Astrocyte of the cerebellum (primary cell): ENCODE measurements around the gene WDR5.

Experiments used
- DNase-seq: peaks from one replicate; pipeline ENCODE4 v3.0.0-alpha.2; 2011; ENCODE audit warnings: low read depth
- H3K4me3 ChIP-seq: 2 replicates; pipeline ENCODE4 v1.5.1; 2011; ENCODE audit warnings: mild to moderate bottlenecking, low read depth, low read length, moderate library complexity
- CTCF ChIP-seq: IDR thresholded peaks from 2 replicates; pipeline ENCODE4 v1.5.1; 2012; ENCODE audit warnings: low read length, low read depth, moderate library complexity, mild to moderate bottlenecking; ENCODE audit errors: missing control alignments
- in situ Hi-C: cut with HindIII; loops from 2 replicates; pipeline ENCODE4 v1.10.0; 2017; ENCODE audit warnings: low sequenced_read_pairs

The WDR5 gene

GRCh38 chr9:134180786-134181647 is 45.1 kb downstream of the WDR5 start:
- in situ Hi-C loops: no loop called here
- no peak for DNase-seq
- H3K4me3 ChIP-seq: no peak overlapping the region
- TF ChIP-seq CTCF: no peak

- no peak overlapping the region for H3K4me3 ChIP-seq
- in situ Hi-C loops: no loop called here
- DNase-seq: no peak
- no peak for TF ChIP-seq CTCF
Observed at GRCh38 chr9:134181648-134182034, 45.8 kb downstream of the WDR5 start.

GRCh38 chr9:134182554-134183085 is 46.7 kb downstream of the WDR5 start:
- in situ Hi-C loops: no loop called here
- DNase-seq: no peak
- no peak overlapping the region for H3K4me3 ChIP-seq
- no peak for TF ChIP-seq CTCF

GRCh38 chr9:134185536-134186011 is 49.7 kb downstream of the WDR5 start:
- in situ Hi-C loops: loop anchor here (5.0 kb wide), 3 partner anchors 47 to 257 kb away; no protein-coding TSS in a partner anchor
- no peak for TF ChIP-seq CTCF

GRCh38 chr9:134186471-134187109 is 50.7 kb downstream of the WDR5 start:
- in situ Hi-C loops: loop anchor here (5.0 kb wide), 3 partner anchors 46 to 256 kb away; no protein-coding TSS in a partner anchor
- no peak for TF ChIP-seq CTCF
- no peak overlapping the region for H3K4me3 ChIP-seq
- no peak for DNase-seq

More at GRCh38 chr9:134185536-134186011, 49.7 kb downstream of the WDR5 start:
- H3K4me3 ChIP-seq: no peak overlapping the region
- no peak for DNase-seq

- in situ Hi-C loops: loop anchor here (5.0 kb wide), 3 partner anchors 45 to 255 kb away; no protein-coding TSS in a partner anchor
- DNase-seq: no peak
- no peak overlapping the region for H3K4me3 ChIP-seq
- no peak for TF ChIP-seq CTCF
Observed at GRCh38 chr9:134187110-134187531, 51.2 kb downstream of the WDR5 start.
